HG02571 (cell line): ENCODE measurements around the gene TEX50.
"Not testable (repeated sequence)": the region's sequence is repeated elsewhere in the genome, so short reads cannot be mapped to it uniquely, and the experiment has no call there.

Source experiments
- ATAC-seq: cut with Tn5 transposase; IDR thresholded peaks from one replicate; pipeline ENCODE4 v1.9.1; 2021; ENCODE audit warnings: mild to moderate bottlenecking, moderate library complexity; ENCODE audit not compliant: unreplicated experiment

TEX50 gene

GRCh38 chr1:173661763-173662162 is 26.6 kb downstream of the TEX50 start:
- ATAC-seq, result no peak

GRCh38 chr1:173663159-173663558 is 28.0 kb downstream of the TEX50 start:
- no peak for ATAC-seq

GRCh38 chr1:173666646-173667045 is 31.5 kb downstream of the TEX50 start:
- ATAC-seq, result no peak

GRCh38 chr1:173669491-173669941 is 34.4 kb downstream of the TEX50 start, which contains the start of gene ANKRD45:
Gene ANKRD45 (minus strand): TSS chr1:173669851. CDS start chr1:173659418, 10,433 bp downstream.
- ATAC-seq, result no peak

GRCh38 chr1:173674496-173674895 is 39.4 kb downstream of the TEX50 start:
- not testable (repeated sequence) for ATAC-seq

DNA sequence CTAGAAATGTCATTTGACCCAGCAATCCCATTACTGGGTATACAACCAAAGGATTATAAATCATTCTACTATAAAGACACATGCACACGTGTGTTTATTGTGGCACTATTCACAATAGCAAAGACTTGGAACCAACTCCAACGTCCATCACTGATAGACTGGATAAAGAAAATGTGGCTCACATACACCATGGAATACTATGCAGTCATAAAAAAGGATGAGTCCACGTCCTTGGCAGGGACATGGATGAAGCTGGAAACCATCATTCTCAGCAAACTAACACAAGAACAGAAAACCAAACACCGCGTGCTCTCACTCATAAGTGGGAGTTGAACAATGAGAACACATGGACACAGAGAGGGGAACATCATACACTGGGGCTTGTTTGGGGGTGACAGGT is 45.0 kb downstream of the TEX50 start:
- ATAC-seq, result not testable (repeated sequence)

DNA sequence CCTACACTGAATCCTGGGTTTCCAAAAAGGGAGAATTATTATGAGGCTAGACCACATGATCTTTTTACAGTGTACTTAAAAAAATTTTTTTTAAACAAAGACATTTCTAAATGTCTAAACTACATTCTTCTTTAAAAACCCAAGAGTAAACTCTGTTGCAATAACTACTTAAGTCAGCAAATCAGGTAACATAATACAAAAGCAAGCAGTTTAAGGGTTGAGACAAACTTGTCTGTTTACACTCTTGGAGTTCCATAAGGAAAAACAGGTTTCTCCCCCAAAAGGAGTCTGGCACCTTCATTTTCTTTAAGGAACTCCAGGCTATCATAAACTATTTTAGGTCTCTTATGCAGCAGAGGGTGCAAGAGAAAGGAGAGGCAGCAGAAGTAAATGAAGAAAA is 47.0 kb downstream of the TEX50 start:
- no peak for ATAC-seq

DNA sequence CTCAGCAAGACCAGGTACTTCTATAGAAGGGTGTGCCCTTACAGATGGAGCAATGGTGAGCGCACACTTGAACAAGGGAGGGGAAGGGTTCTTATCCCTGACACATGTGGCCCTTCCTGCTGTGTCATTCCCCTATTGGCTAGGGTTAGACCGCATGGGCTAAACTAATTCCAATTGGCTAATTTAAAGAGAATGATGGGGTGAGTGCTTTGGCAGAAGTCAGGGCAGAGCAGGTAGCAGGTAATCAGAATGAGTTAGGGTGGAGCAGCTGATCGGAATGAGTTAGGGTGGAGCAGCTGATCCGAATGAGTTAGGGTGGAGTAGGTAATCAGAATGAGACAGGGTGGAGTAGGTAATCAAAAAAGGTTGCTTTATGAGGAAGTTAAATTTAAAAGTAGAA is 48.7 kb downstream of the TEX50 start:
- not testable (repeated sequence) for ATAC-seq

DNA sequence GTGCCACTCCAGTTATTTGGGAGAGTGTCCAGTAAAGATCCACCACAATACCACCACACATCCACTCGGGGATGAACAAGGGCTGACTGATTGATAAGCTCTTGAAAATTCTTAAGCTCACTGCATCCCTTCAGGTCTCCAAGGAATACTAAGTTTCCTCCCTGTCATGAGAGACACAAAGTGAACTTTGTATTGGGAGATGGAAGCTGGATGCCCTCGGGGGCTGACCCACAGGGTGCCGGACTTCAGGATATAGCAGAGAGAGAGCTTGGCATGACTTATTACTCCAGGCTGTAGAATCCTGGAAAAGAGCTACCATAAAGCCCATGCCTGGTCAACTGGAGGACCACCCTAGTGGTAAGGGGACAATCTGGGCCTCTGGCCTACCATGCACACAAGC is 50.0 kb downstream of the TEX50 start:
- ATAC-seq, result not testable (repeated sequence)
